NB4 (cell line): ENCODE measurements around the gene FGF12.

Source experiments
- DNase-seq: peaks from one replicate; pipeline ENCODE4 v3.0.0; 2010; ENCODE audit warnings: low read depth
- H3K4me3 ChIP-seq: one replicate; pipeline ENCODE4 v1.5.1; 2011; ENCODE audit warnings: mild to moderate bottlenecking, low read depth, low read length, moderate library complexity
- MYC ChIP-seq: IDR thresholded peaks from 2 replicates; pipeline ENCODE4 v1.6.1; 2011; ENCODE audit warnings: low read depth, low read length
- POLR2A ChIP-seq: IDR thresholded peaks from 2 replicates; pipeline ENCODE4 v1.6.1; 2011; ENCODE audit warnings: mild to moderate bottlenecking; ENCODE audit not compliant: insufficient read length; ENCODE audit errors: extremely low read depth
- TF ChIP-seq, protein P1 (sequence below): IDR thresholded peaks from one replicate; pipeline ENCODE4 v1.5.1; 2012; ENCODE audit warnings: low read depth, low read length
- TF ChIP-seq, protein P2 (sequence below): IDR thresholded peaks from 2 replicates; pipeline ENCODE4 v1.6.1; 2011; ENCODE audit warnings: low read depth, low read length

Gene FGF12

DNA sequence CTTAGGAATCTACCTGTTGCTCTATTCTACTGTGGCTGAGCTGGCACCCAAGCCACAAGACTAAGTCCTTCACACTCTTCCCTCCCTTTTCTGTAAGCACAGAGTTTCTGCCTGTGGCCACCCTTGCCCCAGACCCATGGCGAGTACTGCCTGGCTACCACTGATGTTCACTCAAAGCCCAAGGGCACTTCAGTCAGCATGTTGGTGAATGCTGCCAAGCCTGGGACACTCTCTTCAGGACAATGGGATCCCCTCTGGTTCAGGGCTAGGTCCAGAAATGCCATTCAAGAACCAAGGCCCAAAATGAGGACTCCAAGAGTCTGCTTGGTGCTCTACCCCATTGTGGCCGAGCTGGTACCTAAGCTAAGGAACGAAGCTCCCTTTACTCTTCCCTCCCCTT, 184.2 kb downstream of the FGF12 start:
- TF ChIP-seq, protein P1, sequence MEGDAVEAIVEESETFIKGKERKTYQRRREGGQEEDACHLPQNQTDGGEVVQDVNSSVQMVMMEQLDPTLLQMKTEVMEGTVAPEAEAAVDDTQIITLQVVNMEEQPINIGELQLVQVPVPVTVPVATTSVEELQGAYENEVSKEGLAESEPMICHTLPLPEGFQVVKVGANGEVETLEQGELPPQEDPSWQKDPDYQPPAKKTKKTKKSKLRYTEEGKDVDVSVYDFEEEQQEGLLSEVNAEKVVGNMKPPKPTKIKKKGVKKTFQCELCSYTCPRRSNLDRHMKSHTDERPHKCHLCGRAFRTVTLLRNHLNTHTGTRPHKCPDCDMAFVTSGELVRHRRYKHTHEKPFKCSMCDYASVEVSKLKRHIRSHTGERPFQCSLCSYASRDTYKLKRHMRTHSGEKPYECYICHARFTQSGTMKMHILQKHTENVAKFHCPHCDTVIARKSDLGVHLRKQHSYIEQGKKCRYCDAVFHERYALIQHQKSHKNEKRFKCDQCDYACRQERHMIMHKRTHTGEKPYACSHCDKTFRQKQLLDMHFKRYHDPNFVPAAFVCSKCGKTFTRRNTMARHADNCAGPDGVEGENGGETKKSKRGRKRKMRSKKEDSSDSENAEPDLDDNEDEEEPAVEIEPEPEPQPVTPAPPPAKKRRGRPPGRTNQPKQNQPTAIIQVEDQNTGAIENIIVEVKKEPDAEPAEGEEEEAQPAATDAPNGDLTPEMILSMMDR = no peak
- TF ChIP-seq POLR2A (no peak), MYC (no peak)
- TF ChIP-seq, protein P2, sequence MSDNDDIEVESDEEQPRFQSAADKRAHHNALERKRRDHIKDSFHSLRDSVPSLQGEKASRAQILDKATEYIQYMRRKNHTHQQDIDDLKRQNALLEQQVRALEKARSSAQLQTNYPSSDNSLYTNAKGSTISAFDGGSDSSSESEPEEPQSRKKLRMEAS = no peak
- H3K4me3 ChIP-seq = no peak overlapping the region

DNA sequence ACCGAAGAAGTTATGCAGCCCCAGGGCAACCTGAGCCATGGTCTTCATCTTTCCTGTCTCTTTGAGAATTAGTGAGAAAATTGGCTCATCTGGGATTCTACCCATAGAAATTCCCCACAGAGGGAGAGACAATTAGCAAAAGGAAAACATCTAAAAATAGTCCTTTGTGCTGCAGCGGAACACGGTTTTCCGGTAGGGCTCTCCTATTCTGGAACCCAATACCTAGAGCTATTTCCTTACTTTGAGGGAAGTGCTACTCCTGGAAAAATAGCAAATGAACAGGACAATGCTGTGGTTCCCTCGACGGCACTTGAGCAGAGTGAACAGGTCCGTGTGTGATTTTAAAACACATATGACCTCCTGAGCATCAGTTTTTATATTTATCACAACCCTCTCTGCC, 210.5 kb downstream of the FGF12 start:
- TF ChIP-seq MYC (no peak), POLR2A (no peak)
- TF ChIP-seq, protein P2 = no peak
- TF ChIP-seq, protein P1 = no peak
- H3K4me3 ChIP-seq = no peak overlapping the region
- no peak for DNase-seq

More for the DNA sequence above, 184.2 kb downstream of the FGF12 start:
- DNase-seq = no peak

DNA sequence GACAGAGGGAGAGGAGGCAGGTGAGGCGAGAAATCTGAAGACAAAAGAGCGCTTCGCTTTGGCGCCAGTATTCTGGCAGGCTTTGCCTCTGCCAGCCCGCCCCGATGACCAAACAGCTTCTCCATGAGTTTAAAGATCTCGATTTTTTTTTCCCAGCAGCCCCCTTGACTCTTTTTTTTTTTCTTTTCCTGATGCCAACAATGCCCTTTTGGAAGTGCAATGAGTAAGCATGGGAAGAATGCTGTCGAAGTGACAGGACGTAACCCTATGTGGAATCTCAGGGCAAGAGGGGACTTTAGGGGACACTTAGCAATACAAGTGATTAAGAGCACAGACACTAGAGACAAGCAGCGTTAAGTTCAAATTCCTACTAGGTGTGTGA, 211.7 kb downstream of the FGF12 start:
- H3K4me3 ChIP-seq = no peak overlapping the region

DNA sequence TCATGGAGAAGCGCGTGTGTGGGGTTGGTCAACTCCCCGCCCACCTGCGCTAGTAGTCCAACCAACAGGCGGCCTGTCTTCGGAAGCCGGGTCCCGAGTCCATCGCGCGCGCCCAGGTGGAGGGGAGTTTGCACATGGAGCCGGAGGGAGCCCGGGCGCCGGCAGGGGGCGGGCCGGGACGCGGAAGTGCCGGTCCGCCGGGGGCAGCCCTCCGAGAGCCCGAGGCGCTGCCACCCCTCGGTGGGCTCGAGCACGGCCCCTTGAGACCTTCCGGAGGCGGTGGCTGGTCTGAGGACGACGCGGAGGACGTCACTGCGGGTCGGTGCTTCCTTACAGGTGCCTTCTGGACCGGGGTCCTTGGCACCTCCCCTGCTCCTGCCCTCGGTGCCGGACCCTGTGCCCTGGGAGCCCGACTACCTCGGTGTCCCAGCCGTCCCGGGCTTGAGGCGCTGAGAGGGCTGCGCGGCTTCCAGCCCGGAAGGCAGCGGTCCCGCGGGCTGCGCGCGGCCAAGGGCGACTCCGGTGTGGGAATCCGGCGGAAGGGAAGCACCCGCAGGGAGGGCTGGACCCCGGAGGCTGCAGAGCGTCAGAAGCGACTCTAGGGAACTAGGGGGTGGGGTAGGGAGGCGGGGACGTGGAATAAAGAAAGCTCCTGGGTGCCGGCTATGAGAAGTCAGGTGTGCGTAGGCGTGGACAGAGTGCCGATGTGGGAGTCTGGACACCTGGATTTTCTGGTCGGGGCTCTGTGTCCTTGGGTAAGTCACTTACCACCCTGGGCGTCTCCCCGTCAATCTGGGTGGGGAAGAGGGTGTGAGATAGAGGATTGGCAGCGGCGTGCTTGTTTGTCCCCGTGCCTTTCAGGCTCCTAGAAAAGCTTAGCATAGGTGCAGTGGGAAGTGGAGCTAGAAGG, 212.3 kb downstream of the FGF12 start:
- DNase-seq = no peak
- H3K4me3 ChIP-seq = no peak overlapping the region
- TF ChIP-seq POLR2A = no peak
- TF ChIP-seq, protein P2 = no peak
- no peak for TF ChIP-seq MYC
- TF ChIP-seq, protein P1 = no peak

More for the DNA sequence above, 211.7 kb downstream of the FGF12 start:
- TF ChIP-seq, protein P2 = no peak
- TF ChIP-seq POLR2A = no peak
- TF ChIP-seq MYC = no peak
- TF ChIP-seq, protein P1 = no peak
- no peak for DNase-seq

DNA sequence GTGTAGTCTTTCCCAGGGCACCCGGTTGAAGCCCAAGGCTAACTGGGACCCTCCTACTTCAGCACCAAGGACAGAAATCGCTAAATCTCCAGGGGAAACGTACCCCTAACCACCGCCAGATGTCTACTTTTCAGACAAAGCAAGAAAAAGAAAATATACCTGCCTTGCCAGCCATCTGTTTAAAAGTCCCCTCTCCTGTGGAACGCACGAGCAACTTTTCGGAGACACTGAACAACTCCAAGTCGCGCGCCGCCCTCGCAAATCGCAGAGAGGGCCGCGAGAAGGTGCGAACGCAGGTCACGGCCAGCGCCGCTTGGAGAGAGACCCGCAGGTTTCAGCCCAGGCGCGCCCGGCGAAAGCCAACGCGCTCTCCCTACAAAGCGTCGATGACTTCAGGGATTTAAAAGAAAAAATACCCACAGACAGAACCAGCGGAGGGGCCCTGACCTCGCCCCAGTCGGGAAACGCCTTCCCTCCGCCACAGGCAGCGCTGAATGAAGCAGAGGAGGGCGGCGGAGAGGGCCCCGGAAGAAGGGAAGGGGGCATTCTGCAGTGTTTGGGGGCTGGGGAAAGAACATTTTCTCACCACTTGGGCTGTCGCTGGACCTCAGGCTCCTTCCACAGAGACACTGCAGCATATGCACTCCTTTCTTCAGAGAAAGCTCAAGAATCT, 213.1 kb downstream of the FGF12 start:
- TF ChIP-seq, protein P2 = no peak
- TF ChIP-seq MYC = no peak
- no peak for TF ChIP-seq POLR2A
- TF ChIP-seq, protein P1 = no peak
- no peak overlapping the region for H3K4me3 ChIP-seq
- DNase-seq = peak; percentile 12
